H1 (cell line): Measurements from ENCODE around the gene ENAH. TPM values are rescaled to one million over a fixed set of nuclear protein-coding genes. Genes with fewer than 3 reads are reported as not detected.

Experiments used
- CTCF ChIA-PET: fragments of 300-600 bp; sonication (Branson Sonifier 250); formaldehyde crosslinking; loops from one replicate; lab custom pipeline; 2021; ENCODE audit not compliant: partially characterized antibody; lab: Charles Lee
- POLR2A ChIA-PET: fragments of 300-600 bp; sonication (Branson Sonifier 250); formaldehyde crosslinking; loops from one replicate; lab custom pipeline; 2021; ENCODE audit warnings: inconsistent platforms; ENCODE audit not compliant: partially characterized antibody; lab: Charles Lee
- DNase-seq, 2 experiments: peaks; one replicate each; pipeline versions ENCODE4 v3.0.0 to v3.0.0-alpha.2; 2010 to 2022; ENCODE audit warnings: low spot score in 2 of 2, low read depth in 1 of 2, mixed read lengths in 1 of 2
- FAIRE-seq: peaks from 2 replicates; lab custom pipeline; 2011; peaks lifted over from hg19 to GRCh38; lab: Jason Lieb, UNC
- H2AFZ ChIP-seq: 2 replicates; pipeline ENCODE4 v1.8.1; 2012; ENCODE audit warnings: low read length, inconsistent platforms
- H2AK5ac ChIP-seq: 2 replicates; pipeline ENCODE4 v1.6.1; 2013; ENCODE audit warnings: low read depth, low read length
- H2BK120ac ChIP-seq: replicated peaks from 2 replicates; pipeline ENCODE3; 2013; ENCODE audit warnings: low read depth, low read length, inconsistent platforms
- H2BK12ac ChIP-seq: 2 replicates; pipeline ENCODE4 v1.6.1; 2013; ENCODE audit warnings: low read depth, low read length
- H2BK15ac ChIP-seq: 2 replicates; pipeline ENCODE4 v1.6.1; 2013; ENCODE audit warnings: low read length
- H2BK20ac ChIP-seq: 2 replicates; pipeline ENCODE4 v1.6.1; 2013; ENCODE audit warnings: low read length
- H2BK5ac ChIP-seq: 2 replicates; pipeline ENCODE4 v1.6.1; 2013; ENCODE audit warnings: low read depth, low read length
- H3K14ac ChIP-seq: 2 replicates; pipeline ENCODE4 v1.6.1; 2013; ENCODE audit warnings: inconsistent platforms; ENCODE audit not compliant: insufficient read length
- H3K18ac ChIP-seq: 2 replicates; pipeline ENCODE4 v1.6.1; 2013; ENCODE audit warnings: low read length; ENCODE audit errors: extremely low read depth
- H3K23ac ChIP-seq: 2 replicates; pipeline ENCODE4 v1.6.1; 2013; ENCODE audit warnings: inconsistent platforms; ENCODE audit not compliant: insufficient read length
- H3K23me2 ChIP-seq: 2 replicates; pipeline ENCODE4 v1.6.1; 2013; ENCODE audit warnings: low read depth, low read length
- H3K27ac ChIP-seq: 2 replicates; pipeline ENCODE4 v1.6.1; 2011; ENCODE audit warnings: low read depth, low read length, inconsistent platforms
- H3K27me3 ChIP-seq, 4 experiments: replicated peaks in 1 of 4; 1 replicate in 1 of 4; 2 replicates in 3 of 4; pipeline versions ENCODE4 v1.6.1 to v1.8.1; 2011 to 2013; ENCODE audit warnings: low read length in 3 of 4, mild to moderate bottlenecking in 3 of 4, inconsistent platforms in 2 of 4, mixed read lengths in 2 of 4, moderate library complexity in 1 of 4; ENCODE audit not compliant: control insufficient read depth in 3 of 4, insufficient read depth in 3 of 4; ENCODE audit errors: extremely low read depth in 1 of 4
- H3K36me3 ChIP-seq, 4 experiments: 2 replicates each; pipeline versions ENCODE4 v1.6.1 to v1.8.1; 2011 to 2013; ENCODE audit warnings: mild to moderate bottlenecking in 4 of 4, low read length in 3 of 4, moderate library complexity in 2 of 4, control low read depth in 1 of 4, inconsistent platforms in 1 of 4; ENCODE audit not compliant: insufficient read depth in 4 of 4, control insufficient read depth in 2 of 4
- H3K4ac ChIP-seq: replicated peaks from 2 replicates; pipeline ENCODE3; 2013; ENCODE audit warnings: low read length, low read depth, mixed read lengths, inconsistent platforms; ENCODE audit not compliant: insufficient read length
- H3K4me1 ChIP-seq, 4 experiments: replicated peaks in 1 of 4; 1 replicate in 1 of 4; 2 replicates in 3 of 4; pipeline versions ENCODE4 v1.6.1 to v1.8.1; 2011 to 2013; ENCODE audit warnings: low read length in 3 of 4, inconsistent platforms in 2 of 4, mixed read lengths in 1 of 4; ENCODE audit not compliant: insufficient read depth in 4 of 4, control insufficient read depth in 3 of 4
- H3K4me2 ChIP-seq, 2 experiments: 2 replicates each; pipeline versions ENCODE4 v1.6.1 to v1.8.1; 2011 to 2013; ENCODE audit warnings: low read depth in 2 of 2, low read length in 2 of 2, control low read depth in 1 of 2, inconsistent platforms in 1 of 2, mild to moderate bottlenecking in 1 of 2; ENCODE audit not compliant: insufficient read depth in 1 of 2
- H3K4me3 ChIP-seq, 4 experiments: fragments of 200-600, 300-600 bp in 1 of 4; sonication (generic), shearing (Covaris generic), sonication (Bioruptor Twin) in 1 of 4; 2 replicates each; pipeline versions ENCODE4 v1.5.1 to v1.8.1; 2011 to 2016; ENCODE audit warnings: low read length in 4 of 4, low read depth in 3 of 4, control low read depth in 2 of 4, inconsistent platforms in 2 of 4, mild to moderate bottlenecking in 2 of 4, mixed read lengths in 1 of 4, moderate library complexity in 1 of 4; ENCODE audit not compliant: insufficient read depth in 2 of 4; ENCODE audit errors: extremely low read depth in 1 of 4
- H3K56ac ChIP-seq: replicated peaks from 2 replicates; pipeline ENCODE3; 2013; ENCODE audit warnings: low read depth, mild to moderate bottlenecking, mixed read lengths, low read length, inconsistent platforms; ENCODE audit not compliant: insufficient read length
- H3K79me1 ChIP-seq: 2 replicates; pipeline ENCODE4 v1.6.1; 2013; ENCODE audit warnings: low read depth, low read length, control low read depth
- H3K79me2 ChIP-seq, 2 experiments: 2 replicates each; pipeline versions ENCODE4 v1.6.1 to v1.8.1; 2012 to 2013; ENCODE audit warnings: low read length in 2 of 2, mild to moderate bottlenecking in 2 of 2, inconsistent platforms in 1 of 2; ENCODE audit not compliant: insufficient read depth in 2 of 2, control insufficient read depth in 1 of 2
- H3K9ac ChIP-seq, 4 experiments: replicated peaks in 1 of 4; 1 replicate in 1 of 4; 2 replicates in 3 of 4; pipeline versions ENCODE4 v1.6.1 to v1.8.1; 2011 to 2013; ENCODE audit warnings: low read depth in 3 of 4, low read length in 3 of 4, control low read depth in 2 of 4, mild to moderate bottlenecking in 2 of 4, moderate library complexity in 2 of 4, inconsistent platforms in 1 of 4; ENCODE audit errors: extremely low read depth in 1 of 4
- H3K9me3 ChIP-seq, 2 experiments: 2 replicates each; pipeline versions ENCODE4 v1.6.1 to v1.8.1; 2012 to 2013; ENCODE audit warnings: mild to moderate bottlenecking in 2 of 2, moderate library complexity in 2 of 2, control low read depth in 1 of 2, inconsistent platforms in 1 of 2, low read depth in 1 of 2, low read length in 1 of 2, mixed read lengths in 1 of 2; ENCODE audit not compliant: insufficient read depth in 2 of 2
- H4K20me1 ChIP-seq, 2 experiments: replicated peaks in 1 of 2; 2 replicates each; pipeline versions ENCODE3 to v1.8.1; 2011 to 2013; ENCODE audit warnings: inconsistent platforms in 2 of 2, low read length in 2 of 2, mild to moderate bottlenecking in 1 of 2; ENCODE audit not compliant: insufficient read depth in 2 of 2, control insufficient read depth in 1 of 2
- H4K5ac ChIP-seq: 2 replicates; pipeline ENCODE4 v1.6.1; 2013; ENCODE audit warnings: low read length, low read depth, mixed read lengths, inconsistent platforms; ENCODE audit not compliant: insufficient read length
- H4K8ac ChIP-seq: 2 replicates; pipeline ENCODE4 v1.8.0; 2013; ENCODE audit warnings: mild to moderate bottlenecking, moderate library complexity, low read length, inconsistent platforms; ENCODE audit not compliant: insufficient read depth; ENCODE audit errors: extremely low read depth
- H4K91ac ChIP-seq: replicated peaks from 2 replicates; pipeline ENCODE3; 2013; ENCODE audit warnings: low read length, mixed read lengths, inconsistent platforms; ENCODE audit not compliant: insufficient read length
- ASH2L ChIP-seq: fragments of 200-600, 300-600 bp; sonication (generic); IDR thresholded peaks from one replicate; pipeline ENCODE4 v1.7.1; 2017; ENCODE audit warnings: low read length
- BACH1 ChIP-seq: IDR thresholded peaks from 2 replicates; pipeline ENCODE4 v1.6.1; 2012; ENCODE audit warnings: low read length, improper control_type of control experiment
- BCL11A ChIP-seq, 2 experiments: IDR thresholded peaks; one replicate each; pipeline ENCODE4 v1.6.1; 2011; ENCODE audit warnings: low read depth in 2 of 2, low read length in 2 of 2, mild to moderate bottlenecking in 2 of 2
- CBX5 ChIP-seq: fragments of 300-800, 300-1000 bp; sonication (generic); IDR thresholded peaks from 2 replicates; pipeline ENCODE4 v1.7.1; 2016; ENCODE audit warnings: antibody characterized with exemption, low read length, low read depth
- CHD1 ChIP-seq: IDR thresholded peaks from 2 replicates; pipeline ENCODE4 v1.6.1; 2012; ENCODE audit warnings: low read depth, low read length, improper control_type of control experiment
- GABPA ChIP-seq: IDR thresholded peaks from 2 replicates; pipeline ENCODE4 v1.6.1; 2011; ENCODE audit warnings: mild to moderate bottlenecking, low read length, moderate library complexity, borderline replicate concordance; ENCODE audit not compliant: insufficient read depth
- SP4 ChIP-seq: IDR thresholded peaks from 2 replicates; pipeline ENCODE4 v1.6.1; 2012; ENCODE audit warnings: low read length, inconsistent platforms
- SUZ12 ChIP-seq: fragments of 200-600 bp; sonication (generic); IDR thresholded peaks from 2 replicates; pipeline ENCODE4 v1.6.1; 2012; ENCODE audit warnings: mild to moderate bottlenecking, inconsistent platforms, low read length, moderate library complexity, mixed read lengths
- TAF7 ChIP-seq: optimal IDR thresholded peaks from 2 replicates; pipeline ENCODE3; 2011; ENCODE audit warnings: low read depth, mild to moderate bottlenecking, inconsistent platforms, low read length, moderate library complexity, borderline replicate concordance
- TBP ChIP-seq: IDR thresholded peaks from 2 replicates; pipeline ENCODE4 v1.6.1; 2011; ENCODE audit warnings: low read depth, low read length, improper control_type of control experiment
- YY1 ChIP-seq: IDR thresholded peaks from 2 replicates; pipeline ENCODE4 v1.6.1; 2011; ENCODE audit warnings: low read depth, mild to moderate bottlenecking, low read length
- WGBS, 2 experiments: shearing (Covaris generic) in 1 of 2; methylation state at CpG; one replicate each; pipeline versions ENCODE4 v1.1.6 to v1.1.7; 2013 to 2015; ENCODE audit warnings: low lambda C conversion rate in 2 of 2, mixed read lengths in 2 of 2, inconsistent platforms in 1 of 2, low coverage in 1 of 2, missing lambda C conversion rate in 1 of 2; ENCODE audit not compliant: insufficient replicate concordance in 2 of 2, insufficient coverage in 1 of 2, insufficient read length in 1 of 2; ENCODE audit errors: extremely low coverage in 1 of 2, missing lambda C conversion rate in 1 of 2; 5-methylcytosine and 5-hydroxymethylcytosine counted together
- polyA plus RNA-seq, 7 experiments: library from polyadenylated mRNA; depleted of rRNA in 3 of 7; stranded (reverse) in 5 of 7; unstranded in 2 of 7; fragments of >200 nt in 5 of 7; fragments of 200-250 nt in 2 of 7; gene quantifications; 1 replicate in 5 of 7; 2 replicates in 1 of 7; 4 replicates in 1 of 7; pipeline versions ENCODE4 v1.2.1 to v1.2.3, GENCODE V29; 2011 to 2013; ENCODE audit warnings: missing spikeins in 2 of 7, mixed read lengths in 2 of 7
- total RNA-seq: library from RNA; stranded (reverse); fragmentation: NEBNext Ultra II Directional; extraction: Animal tissue kit (Norgen Biotek cat#: 25700); gene quantifications from 2 replicates; pipeline ENCODE4 v1.2.1, GENCODE V29; 2021
- TF ChIP-seq, protein P1 (sequence below): IDR thresholded peaks from 2 replicates; pipeline ENCODE4 v1.6.1; 2012; ENCODE audit warnings: inconsistent platforms
- TF ChIP-seq, protein P2 (sequence below): IDR thresholded peaks from 2 replicates; pipeline ENCODE4 v1.6.1; 2012; ENCODE audit warnings: inconsistent platforms

The ENAH gene
- total and polyA plus RNA-seq, 2 of the 8 experiments (the other 6 are each of a cell fraction or from before 2014, with no cell fraction given): 39.1 to 335 TPM

DNA sequence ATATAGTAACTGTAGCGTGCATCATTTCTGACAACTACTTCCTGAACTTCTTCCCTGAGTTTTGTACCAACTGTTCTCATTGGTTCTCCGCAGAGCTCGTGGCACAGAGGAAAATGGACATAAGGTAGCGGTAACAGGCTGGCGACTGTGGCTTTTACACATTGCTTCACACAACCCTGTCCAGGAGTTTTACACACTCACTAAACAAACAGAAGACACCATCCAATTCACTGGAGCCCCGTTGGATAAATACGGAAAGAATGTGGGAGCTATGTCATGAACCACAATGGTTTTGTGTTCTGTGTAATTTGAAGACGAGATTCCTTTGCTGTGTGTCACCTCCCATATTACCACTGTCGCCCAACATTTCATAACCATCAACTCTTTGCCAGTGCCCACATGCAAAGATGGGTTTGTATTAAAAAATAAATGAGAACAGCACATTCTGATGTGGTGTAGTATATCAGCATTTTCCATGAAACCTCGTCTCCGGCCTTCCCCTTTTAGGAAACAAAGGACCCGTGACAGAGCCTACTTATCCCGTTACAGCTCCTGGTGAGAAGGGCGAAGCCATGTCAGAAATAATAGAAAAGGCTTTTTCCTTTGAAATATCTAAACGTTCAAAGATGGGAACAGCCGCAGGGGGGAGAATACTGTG is 47.4 kb upstream of the ENAH start:
- Histone ChIP-seq H3K18ac (no peak overlapping the region), H3K79me2 (no peaks in the 10 kb centered on the region), H3K23me2 (no peaks in the 10 kb centered on the region), H3K9me3 (no peaks in the 10 kb centered on the region), H3K56ac (no peak overlapping the region), H2BK20ac (no peak overlapping the region), H2BK12ac (no peak overlapping the region), H2AK5ac (no peak overlapping the region), H3K79me1 (no peaks in the 10 kb centered on the region), H2AFZ (no peak overlapping the region), H4K5ac (no peak overlapping the region), H4K8ac (no peak overlapping the region), H2BK5ac (no peak overlapping the region), H3K4me2 (no peak overlapping the region), H3K36me3 (no peaks in the 10 kb centered on the region), H3K14ac (no peak overlapping the region), H3K4ac (no peak overlapping the region), H3K4me1 (no peaks in the 10 kb centered on the region), H3K23ac (no peak overlapping the region), H3K27ac (no peak overlapping the region), H2BK120ac (no peak overlapping the region), H3K4me3 (no peak overlapping the region), H4K20me1 (no peaks in the 10 kb centered on the region), H4K91ac (no peak overlapping the region), H3K9ac (no peak overlapping the region), H3K27me3 (no peaks in the 10 kb centered on the region), H2BK15ac (no peak overlapping the region)
- CTCF ChIA-PET: interaction anchor here (0.7 to 1.5 kb wide), 5 partner anchors 12 to 226 kb away, joined by 3 to 4 read pairs (median 3); no protein-coding TSS in a partner anchor
- FAIRE-seq (no peak), DNase-seq (no peak)
- 88% methylated on average over 16 of the region's 16 CpGs; no CpG with 5 or more reads in 1 of the 2 experiments for WGBS, 2 experiments
- POLR2A ChIA-PET: no interaction called here
- no peak for TF ChIP-seq GABPA
- no peak for TF ChIP-seq ASH2L
- no peak for TF ChIP-seq YY1
- TF ChIP-seq CHD1: no peak
- TF ChIP-seq, protein P1, sequence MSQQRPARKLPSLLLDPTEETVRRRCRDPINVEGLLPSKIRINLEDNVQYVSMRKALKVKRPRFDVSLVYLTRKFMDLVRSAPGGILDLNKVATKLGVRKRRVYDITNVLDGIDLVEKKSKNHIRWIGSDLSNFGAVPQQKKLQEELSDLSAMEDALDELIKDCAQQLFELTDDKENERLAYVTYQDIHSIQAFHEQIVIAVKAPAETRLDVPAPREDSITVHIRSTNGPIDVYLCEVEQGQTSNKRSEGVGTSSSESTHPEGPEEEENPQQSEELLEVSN: no peak
- TF ChIP-seq BCL11A (IDR thresholded peaks at IDR 0.05; ENCODE audit: low read depth in 2 of 2, low read length in 2 of 2): no peak
- TF ChIP-seq CBX5: no peak
- TF ChIP-seq BACH1: no peak
- TF ChIP-seq, protein P2, sequence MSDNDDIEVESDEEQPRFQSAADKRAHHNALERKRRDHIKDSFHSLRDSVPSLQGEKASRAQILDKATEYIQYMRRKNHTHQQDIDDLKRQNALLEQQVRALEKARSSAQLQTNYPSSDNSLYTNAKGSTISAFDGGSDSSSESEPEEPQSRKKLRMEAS: no peak
- TF ChIP-seq TAF7: no peak
- no peak for TF ChIP-seq SP4
- no peak for TF ChIP-seq TBP
- TF ChIP-seq SUZ12: no peak
